Testis (tissue), 3 donors: ENCODE measurements around the gene ST6GAL1. TPM values are rescaled to one million over a fixed set of nuclear protein-coding genes. Genes with fewer than 3 reads are reported as not detected.

ENCODE experiments used
- DNase-seq: peaks from one replicate; pipeline ENCODE4 v3.0.0-alpha.2; 2019
- H3K27ac ChIP-seq, 2 donors: fragments of 200-600 bp; sonication (generic); one replicate each; pipeline ENCODE4 v1.5.1; 2019
- H3K27me3 ChIP-seq: fragments of 200-600 bp; sonication (generic); one replicate; pipeline ENCODE4 v1.5.1; 2019
- H3K36me3 ChIP-seq: fragments of 200-600 bp; sonication (generic); one replicate; pipeline ENCODE4 v1.5.1; 2017; ENCODE audit warnings: low read depth; ENCODE audit errors: missing control alignments
- H3K4me1 ChIP-seq: fragments of 200-600 bp; sonication (generic); one replicate; pipeline ENCODE4 v1.5.1; 2019
- H3K4me3 ChIP-seq, 2 donors: fragments of 200-600 bp; sonication (generic); one replicate each; pipeline ENCODE4 v1.5.1; 2017 to 2019
- H3K9me3 ChIP-seq: fragments of 200-600 bp; sonication (generic); one replicate; pipeline ENCODE4 v1.5.1; 2017
- CTCF ChIP-seq, 3 experiments: fragments of 450-650 bp in 2 of 3; fragments of 200-600 bp in 1 of 3; sonication (generic) in 1 of 3; IDR thresholded peaks; one replicate each; pipeline ENCODE4 v1.5.1; 2016 to 2019; ENCODE audit warnings: antibody characterized with exemption in 3 of 3, mild to moderate bottlenecking in 2 of 3, moderate library complexity in 1 of 3
- POLR2A ChIP-seq: fragments of 450-650 bp; IDR thresholded peaks from one replicate; pipeline ENCODE4 v1.6.1; 2017; ENCODE audit warnings: antibody characterized with exemption, mild to moderate bottlenecking, moderate library complexity
- WGBS, 2 donors: methylation state at CpG; one replicate each; pipeline ENCODE4 v1.1.5; 2018; 5-methylcytosine and 5-hydroxymethylcytosine counted together
- intact Hi-C: fragments of 100-400 bp; cut with DNase I; formaldehyde crosslinking; loops from one replicate; pipeline ENCODE4 v1.15.1; 2023; ENCODE audit warnings: low total_unique reads
- polyA plus RNA-seq: library from polyadenylated mRNA; stranded (reverse); fragments of 350-450 nt; fragmentation: Illumina TruSeq; extraction: RNeasy Lipid Tissue Mini Kit (QIAGEN cat#74804); gene quantifications from one replicate; pipeline ENCODE4 v1.2.3, GENCODE V29; 2014; ENCODE audit warnings: low read depth, low replicate concordance; ENCODE audit not compliant: insufficient read depth
- total RNA-seq, 2 donors: library from RNA; depleted of rRNA; stranded (reverse); fragments of >200 nt; gene quantifications; one replicate each; pipeline ENCODE4 v1.2.3, GENCODE V29; 2016

The ST6GAL1 gene
- total and polyA plus RNA-seq, 3 donors from 2014 or later: 12.8 to 26.3 (median 16.9) TPM

- WGBS, 2 donors: 60 to 62% methylated on average over 4 of the region's 4 CpGs
- Histone ChIP-seq H3K36me3 (no peaks in the 10 kb centered on the region), H3K9me3 (no peaks in the 10 kb centered on the region), H3K27ac (no peak overlapping the region), H3K4me3 (no peak overlapping the region), H3K4me1 (no peaks in the 10 kb centered on the region), H3K27me3 (no peaks in the 10 kb centered on the region)
- no peak for TF ChIP-seq CTCF (IDR thresholded peaks at IDR 0.05)
- TF ChIP-seq POLR2A: no peak
- no peak for DNase-seq
- intact Hi-C loops: no loop called here
Observed at GRCh38 chr3:186942168-186942567, 11.8 kb downstream of the ST6GAL1 start.

- Histone ChIP-seq H3K9me3 (no peaks in the 10 kb centered on the region), H3K4me1 (no peaks in the 10 kb centered on the region), H3K27me3 (no peaks in the 10 kb centered on the region), H3K36me3 (no peaks in the 10 kb centered on the region), H3K27ac (no peak overlapping the region), H3K4me3 (no peak overlapping the region)
- TF ChIP-seq POLR2A: no peak
- TF ChIP-seq CTCF (IDR thresholded peaks at IDR 0.05): no peak
- 96% methylated on average over 8 of the region's 8 CpGs for WGBS, 2 donors
- intact Hi-C loops: no loop called here
- no peak for DNase-seq
Observed at GRCh38 chr3:186945255-186945823, 15.0 kb downstream of the ST6GAL1 start.

GRCh38 chr3:186946756-186947375 lies 16.5 kb downstream of the ST6GAL1 start:
- no peak for DNase-seq
- Histone ChIP-seq H3K4me3 (no peak overlapping the region), H3K9me3 (no peaks in the 10 kb centered on the region), H3K4me1 (no peaks in the 10 kb centered on the region), H3K27ac (no peak overlapping the region), H3K27me3 (no peaks in the 10 kb centered on the region), H3K36me3 (no peaks in the 10 kb centered on the region)
- 89 to 92% methylated on average over 9 of the region's 9 CpGs for WGBS, 2 donors
- no peak for TF ChIP-seq POLR2A
- no peak for TF ChIP-seq CTCF (IDR thresholded peaks at IDR 0.05)
- intact Hi-C loops: no loop called here

- H3K27ac ChIP-seq: no peak overlapping the region
- H3K4me1 ChIP-seq: no peaks in the 10 kb centered on the region
- no peaks in the 10 kb centered on the region for H3K27me3 ChIP-seq
- H3K4me3 ChIP-seq: no peak overlapping the region
- DNase-seq: no peak
- TF ChIP-seq CTCF (IDR thresholded peaks at IDR 0.05) (no peak), POLR2A (no peak)
- no peaks in the 10 kb centered on the region for H3K9me3 ChIP-seq
- intact Hi-C loops: no loop called here
- no peaks in the 10 kb centered on the region for H3K36me3 ChIP-seq
- WGBS, 2 donors: 73 to 85% methylated on average over 7 of the region's 7 CpGs
Observed at GRCh38 chr3:186949281-186949982, 19.1 kb downstream of the ST6GAL1 start.
